ENCODE results near the gene NUP214.
"Not testable (repeated sequence)": the region's sequence is repeated elsewhere in the genome, so short reads cannot be mapped to it uniquely, and the experiment has no call there.

NUP214 gene

DNA sequence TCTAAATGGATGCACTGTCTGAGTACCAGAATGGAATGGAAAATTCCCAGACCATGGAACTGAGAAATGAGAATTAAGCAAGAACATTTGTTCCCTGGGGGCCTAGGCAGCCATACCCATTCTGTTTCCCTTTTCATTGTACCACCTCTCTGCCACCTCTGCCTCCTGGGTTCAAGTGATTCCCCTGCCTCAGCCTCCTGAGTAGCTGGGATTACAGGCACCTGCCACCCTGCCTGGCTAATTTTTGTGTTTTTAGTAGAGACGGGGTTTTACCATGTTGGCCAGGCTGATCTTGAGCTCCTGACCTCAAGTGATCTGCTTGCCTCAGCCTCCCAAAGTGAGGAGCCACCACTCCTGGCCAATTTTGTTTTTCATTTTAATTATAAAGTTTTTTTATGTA is 33.3 kb downstream of the NUP214 start:
- in situ Hi-C loops (cut with MboI; ENCODE audit: low sequenced_read_pairs): not testable (repeated sequence)

DNA sequence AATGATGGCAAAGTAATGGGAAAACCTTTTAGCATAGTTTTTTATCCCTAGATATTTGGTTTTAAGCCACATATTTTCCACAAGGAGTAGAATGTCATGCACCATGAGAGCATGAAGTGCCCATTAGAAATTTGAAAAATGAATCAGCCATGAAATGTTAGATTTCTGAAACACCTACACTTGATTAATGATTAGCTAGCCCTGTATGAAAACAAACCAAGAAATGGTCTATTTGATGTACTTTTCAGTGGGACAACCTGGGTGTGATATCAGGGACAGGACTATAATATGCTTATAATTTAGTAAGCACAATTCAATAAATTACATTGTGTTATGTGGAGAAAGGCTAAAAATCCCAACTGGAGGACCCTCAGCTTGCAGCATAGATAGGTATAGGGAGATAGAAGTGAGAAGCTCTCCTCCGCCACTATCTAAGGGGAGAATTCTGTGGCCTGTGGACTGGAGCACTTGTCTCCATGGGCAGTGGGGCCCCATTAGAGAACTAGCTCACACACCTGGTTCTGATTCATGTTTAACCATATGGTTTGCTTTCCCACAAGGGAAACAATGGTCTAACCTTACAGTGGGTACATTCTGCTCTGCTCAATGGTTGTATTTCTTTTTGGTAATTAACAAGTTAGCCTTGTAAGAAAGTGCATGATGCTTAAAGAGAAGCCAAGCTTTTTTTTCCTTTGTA is 35.2 kb downstream of the NUP214 start:
- in situ Hi-C loops (cut with MboI; ENCODE audit: low sequenced_read_pairs): no loop called here

DNA sequence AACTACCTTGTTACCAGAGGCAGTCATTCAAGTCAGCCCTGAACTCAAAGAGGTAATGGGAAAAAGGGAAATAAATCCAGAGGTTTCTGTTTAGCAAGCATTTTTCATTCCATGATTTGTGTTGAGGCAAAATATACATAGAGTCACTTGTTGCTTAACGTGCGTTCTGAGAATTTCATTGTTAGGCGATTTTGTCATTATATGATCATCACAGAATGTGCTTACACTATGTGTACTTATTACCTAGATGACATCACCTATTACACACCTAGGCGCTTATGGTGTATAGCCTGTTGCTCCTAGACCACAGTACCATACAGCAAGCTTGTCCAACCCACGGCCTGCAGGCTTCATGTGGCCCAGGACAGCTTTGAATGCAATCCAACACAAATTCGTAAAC is 36.2 kb downstream of the NUP214 start:
- in situ Hi-C loops (cut with MboI; ENCODE audit: low sequenced_read_pairs): no loop called here

DNA sequence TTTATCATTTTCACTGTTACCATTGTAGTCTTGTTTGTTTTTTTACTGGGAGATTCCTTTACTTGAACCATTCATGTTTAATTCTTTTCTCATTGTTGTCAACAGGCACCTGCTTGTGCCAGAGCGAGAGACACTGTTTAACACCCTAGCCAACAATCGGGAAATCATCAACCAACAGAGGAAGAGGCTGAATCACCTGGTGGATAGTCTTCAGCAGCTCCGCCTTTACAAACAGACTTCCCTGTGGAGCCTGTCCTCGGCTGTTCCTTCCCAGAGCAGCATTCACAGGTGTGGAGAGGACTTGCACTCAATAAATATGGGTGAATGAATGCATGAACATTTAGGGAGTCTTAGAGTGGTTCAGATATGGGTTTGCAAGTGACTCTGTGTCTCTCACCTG is 37.5 kb downstream of the NUP214 start:
- in situ Hi-C loops (cut with MboI; ENCODE audit: low sequenced_read_pairs): no loop called here

GRCh38 chr9:131165523-131165922 is 40.1 kb downstream of the NUP214 start:
- in situ Hi-C loops (cut with MboI; ENCODE audit: low sequenced_read_pairs): no loop called here

DNA sequence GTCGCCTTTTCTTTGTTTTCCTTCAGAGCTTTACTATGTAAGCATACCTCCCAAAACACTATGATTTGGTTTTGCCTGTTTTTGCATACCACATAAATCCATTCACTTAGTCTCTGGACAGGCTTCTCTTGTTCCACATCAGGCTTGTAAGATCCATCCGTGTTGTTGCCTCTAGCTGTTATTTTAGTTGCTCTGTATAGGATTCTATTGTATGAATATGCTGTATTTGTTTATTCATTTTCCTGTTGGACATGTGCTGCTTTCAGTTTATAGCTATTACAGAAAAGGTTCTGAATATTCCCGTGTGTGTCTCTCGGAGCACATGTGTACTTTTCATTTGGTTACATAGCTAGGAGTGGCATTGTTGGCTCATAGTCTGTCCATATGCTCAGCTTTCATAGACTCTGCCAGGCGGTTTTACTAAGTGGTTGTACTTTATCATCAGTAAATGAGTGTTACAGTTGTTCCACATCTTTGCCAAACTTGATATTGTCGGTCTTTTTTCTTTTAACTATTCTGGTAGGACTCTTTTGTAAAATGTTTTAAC is 41.8 kb downstream of the NUP214 start:
- in situ Hi-C loops (cut with MboI; ENCODE audit: low sequenced_read_pairs): no loop called here

- in situ Hi-C loops (cut with MboI; ENCODE audit: low sequenced_read_pairs): no loop called here
These were observed 42.5 kb downstream of the NUP214 start for GRCh38 chr9:131167936-131168335.

DNA sequence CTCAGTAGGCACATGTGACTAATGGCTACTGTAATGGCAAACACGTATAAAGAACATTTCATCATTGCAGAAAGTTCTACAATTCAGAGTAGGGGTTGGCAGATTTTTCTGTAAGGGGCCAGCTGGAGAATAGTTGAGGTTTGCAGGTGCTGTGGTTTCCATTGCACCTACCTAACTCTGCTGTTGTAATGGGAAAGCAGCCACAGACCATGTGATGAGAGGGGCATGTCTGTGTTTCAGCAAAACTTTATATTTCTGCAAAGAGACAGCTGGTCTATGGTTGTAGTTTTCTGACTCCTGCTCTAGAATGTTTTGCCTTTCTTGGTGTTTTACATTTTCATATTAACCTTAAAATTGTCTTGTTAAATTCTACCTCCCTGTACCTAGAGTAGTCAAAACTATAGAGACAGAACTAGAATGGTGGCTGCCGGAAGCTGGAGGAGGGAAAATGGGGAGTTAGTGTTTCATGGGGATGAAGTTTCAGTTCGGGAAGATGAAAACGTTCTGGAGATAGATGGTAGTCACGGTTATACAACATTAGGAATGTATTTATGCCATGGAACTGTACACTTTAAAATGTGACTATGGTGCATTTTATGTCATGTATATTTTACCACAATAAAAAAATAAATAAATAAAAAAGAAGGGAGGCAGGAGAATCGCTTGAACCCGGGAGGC is 44.3 kb downstream of the NUP214 start:
- in situ Hi-C loops (cut with MboI; ENCODE audit: low sequenced_read_pairs): no loop called here

GRCh38 chr9:131173995-131174394 is 48.6 kb downstream of the NUP214 start:
- in situ Hi-C loops (cut with MboI; ENCODE audit: low sequenced_read_pairs): no loop called here

- in situ Hi-C loops (cut with MboI; ENCODE audit: low sequenced_read_pairs): loop anchor here (25.0 kb wide), 1 partner anchor 288 kb away; no protein-coding TSS in a partner anchor
These were observed 49.4 kb downstream of the NUP214 start for GRCh38 chr9:131174681-131175239.

GRCh38 chr9:131177898-131178297 is 52.5 kb downstream of the NUP214 start:
- in situ Hi-C loops (cut with MboI; ENCODE audit: low sequenced_read_pairs): loop anchor here (25.0 kb wide), 1 partner anchor 284 kb away; no protein-coding TSS in a partner anchor

DNA sequence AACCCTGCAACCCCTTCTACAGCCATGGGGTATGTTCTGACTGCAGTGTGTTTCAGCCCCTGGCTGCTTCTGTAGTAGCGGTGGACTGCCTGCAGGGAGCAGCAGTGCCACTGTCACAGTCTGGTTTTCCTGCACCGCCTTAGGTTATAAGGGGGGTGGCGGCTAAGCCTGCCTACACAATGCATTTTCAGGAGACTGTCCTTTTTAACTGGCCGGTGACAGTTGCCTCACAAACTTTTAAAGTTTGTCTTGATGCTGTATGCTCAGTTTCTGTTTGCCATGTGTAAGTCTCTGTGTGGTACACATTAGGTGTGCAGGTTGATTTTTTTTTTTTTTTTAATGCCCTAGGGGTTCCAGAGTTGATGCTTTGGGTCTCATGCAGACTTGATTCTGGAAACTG is 53.0 kb downstream of the NUP214 start:
- in situ Hi-C loops (cut with MboI; ENCODE audit: low sequenced_read_pairs): loop anchor here (25.0 kb wide), 1 partner anchor 284 kb away; no protein-coding TSS in a partner anchor

GRCh38 chr9:131178926-131179325 is 53.5 kb downstream of the NUP214 start:
- in situ Hi-C loops (cut with MboI; ENCODE audit: low sequenced_read_pairs): loop anchor here (25.0 kb wide), 1 partner anchor 283 kb away; no protein-coding TSS in a partner anchor

GRCh38 chr9:131179561-131180219 is 54.3 kb downstream of the NUP214 start:
- in situ Hi-C loops (cut with MboI; ENCODE audit: low sequenced_read_pairs): loop anchor here (10.0 to 25.0 kb wide), 2 partner anchors 155 to 283 kb away; no protein-coding TSS in a partner anchor

GRCh38 chr9:131180454-131180853 is 55.1 kb downstream of the NUP214 start:
- in situ Hi-C loops (cut with MboI; ENCODE audit: low sequenced_read_pairs): loop anchor here (10.0 to 25.0 kb wide), 2 partner anchors 154 to 282 kb away; no protein-coding TSS in a partner anchor

- in situ Hi-C loops (cut with MboI; ENCODE audit: low sequenced_read_pairs): loop anchor here (10.0 to 25.0 kb wide), 2 partner anchors 154 to 281 kb away; no protein-coding TSS in a partner anchor
These were observed 55.8 kb downstream of the NUP214 start for GRCh38 chr9:131181091-131181681.

DNA sequence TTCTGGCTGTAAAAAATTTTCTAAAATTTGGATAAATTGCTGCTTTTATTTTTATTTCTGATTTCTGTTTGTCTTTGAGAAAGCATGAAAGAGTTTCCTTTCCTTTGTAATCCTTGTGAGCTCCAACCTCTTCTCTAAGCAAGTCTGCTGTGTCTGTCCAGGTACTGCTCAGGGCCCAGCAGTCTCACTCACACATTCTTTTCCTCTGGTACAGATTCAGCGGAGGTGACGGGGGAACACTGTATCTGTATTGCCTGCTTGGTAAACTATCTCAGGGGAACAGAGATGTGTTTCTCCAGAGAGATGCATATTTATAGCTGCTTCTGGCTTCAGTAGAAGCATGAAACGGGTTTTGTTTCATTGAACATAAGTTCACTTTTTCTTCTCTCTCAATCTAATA is 60.5 kb downstream of the NUP214 start:
- in situ Hi-C loops (cut with MboI; ENCODE audit: low sequenced_read_pairs): loop anchor here (10.0 to 25.0 kb wide), 2 partner anchors 149 to 276 kb away; no protein-coding TSS in a partner anchor

- in situ Hi-C loops (cut with MboI; ENCODE audit: low sequenced_read_pairs): loop anchor here (10.0 to 25.0 kb wide), 2 partner anchors 148 to 276 kb away; no protein-coding TSS in a partner anchor
These were observed 61.2 kb downstream of the NUP214 start for GRCh38 chr9:131186622-131187021.

DNA sequence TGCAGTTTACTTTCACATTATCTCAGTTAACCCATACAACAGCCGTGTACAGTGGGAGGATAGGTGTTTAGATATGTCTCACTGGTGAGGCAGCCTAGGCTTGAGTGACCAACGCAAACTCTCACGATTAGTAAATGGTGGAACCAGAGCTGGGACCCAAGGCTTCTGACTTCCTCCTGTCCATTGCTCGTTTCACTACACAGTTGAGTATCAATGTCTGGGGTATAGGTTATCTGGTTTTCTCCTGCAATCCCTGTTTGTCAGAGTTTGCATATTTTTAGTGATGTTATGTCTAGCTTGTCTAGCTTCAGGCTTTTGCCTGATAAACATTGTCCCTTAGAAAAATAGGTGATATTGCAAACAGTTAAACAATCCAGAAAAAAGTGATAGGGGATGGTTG is 62.6 kb downstream of the NUP214 start:
- in situ Hi-C loops (cut with MboI; ENCODE audit: low sequenced_read_pairs): loop anchor here (10.0 to 25.0 kb wide), 2 partner anchors 147 to 274 kb away; no protein-coding TSS in a partner anchor

GRCh38 chr9:131188976-131189375 is 63.6 kb downstream of the NUP214 start:
- in situ Hi-C loops (cut with MboI; ENCODE audit: low sequenced_read_pairs): loop anchor here (10.0 to 25.0 kb wide), 2 partner anchors 146 to 273 kb away; no protein-coding TSS in a partner anchor

Measured in HL-60/S4 treated with phorbol 12-myristate 13-acetate at 8.2 ng/mL for 4 days and 3 days (cell line).